OCI-LY7 (cell line): ENCODE results near the gene DPY19L3. TPM values are rescaled to one million over a fixed set of nuclear protein-coding genes. Genes with fewer than 3 reads are reported as not detected.
A peak's percentile ranks its signal among the peaks of the same experiment; 100 is the strongest.

ENCODE experiments used
- Bru-seq: library from RNA; stranded (reverse); fragments of 400-500 nt; gene quantifications from one replicate; lab custom pipeline; 2021; lab: Mats Ljungman, UMichigan
- BruChase-seq, 2 experiments: library from RNA; stranded (reverse); fragments of 400-500 nt; gene quantifications; one replicate each; lab custom pipeline; 2021; lab: Mats Ljungman, UMichigan
- BruUV-seq: library from RNA; stranded (reverse); fragments of 400-500 nt; replicated peaks from 2 replicates; lab custom pipeline; 2021; lab: Mats Ljungman, UMichigan
- CTCF ChIA-PET: fragments of 300-600 bp; sonication (Branson Sonifier 250); formaldehyde crosslinking; loops from one replicate; lab custom pipeline; 2022; ENCODE audit warnings: antibody characterized with exemption; ENCODE audit not compliant: unreplicated experiment; lab: Charles Lee
- POLR2A ChIA-PET: fragments of 300-600 bp; sonication (Branson Sonifier 250); formaldehyde crosslinking; loops from one replicate; lab custom pipeline; 2022; ENCODE audit warnings: antibody characterized with exemption; lab: Charles Lee
- DNase-seq: peaks from one replicate; pipeline ENCODE4 v3.0.0-alpha.2; 2015; ENCODE audit warnings: low spot score
- H2AFZ ChIP-seq: fragments of 200-600 bp; sonication (generic), shearing (Covaris generic); 2 replicates; pipeline ENCODE4 v1.6.1; 2014; ENCODE audit warnings: mild to moderate bottlenecking, antibody characterized with exemption, low read length, moderate library complexity
- H3K27ac ChIP-seq: fragments of 200-600 bp; sonication (generic); 2 replicates; pipeline ENCODE4 v1.5.1; 2014; ENCODE audit warnings: mixed run types, low read depth, mild to moderate bottlenecking, moderate library complexity, low read length, inconsistent platforms; ENCODE audit not compliant: poor library complexity, severe bottlenecking
- H3K36me3 ChIP-seq: fragments of 200-600 bp; sonication (generic); 2 replicates; pipeline ENCODE4 v1.6.1; 2014; ENCODE audit warnings: mild to moderate bottlenecking, antibody characterized with exemption, low read length, moderate library complexity, mixed read lengths; ENCODE audit not compliant: insufficient read depth
- H3K4me1 ChIP-seq: fragments of 200-600 bp; sonication (generic); 2 replicates; pipeline ENCODE4 v1.5.1; 2014; ENCODE audit warnings: mild to moderate bottlenecking, low read length; ENCODE audit not compliant: insufficient read depth, poor library complexity, severe bottlenecking
- H3K4me2 ChIP-seq: fragments of 200-600 bp; sonication (generic); 2 replicates; pipeline ENCODE4 v1.6.1; 2014; ENCODE audit warnings: mild to moderate bottlenecking, low read length
- H3K4me3 ChIP-seq: fragments of 200-600 bp; sonication (generic); 2 replicates; pipeline ENCODE4 v1.5.1; 2014; ENCODE audit warnings: mild to moderate bottlenecking, low read depth, low read length; ENCODE audit not compliant: poor library complexity, severe bottlenecking
- H3K79me2 ChIP-seq: fragments of 200-600 bp; sonication (generic); 2 replicates; pipeline ENCODE4 v1.6.1; 2016; ENCODE audit warnings: low read depth, mild to moderate bottlenecking, low read length, moderate library complexity, mixed read lengths; ENCODE audit not compliant: insufficient read depth
- H3K9me2 ChIP-seq: fragments of 200-600 bp; sonication (generic); 2 replicates; pipeline ENCODE4 v1.6.1; 2016; ENCODE audit warnings: mild to moderate bottlenecking, low read length, mixed read lengths; ENCODE audit not compliant: insufficient read depth
- H3K9me3 ChIP-seq: fragments of 200-600 bp; sonication (generic); 2 replicates; pipeline ENCODE4 v1.6.1; 2014; ENCODE audit warnings: mild to moderate bottlenecking, mixed run types, low read length, mixed read lengths
- H4K20me1 ChIP-seq: fragments of 200-600 bp; sonication (generic); 2 replicates; pipeline ENCODE4 v1.6.1; 2014; ENCODE audit warnings: mild to moderate bottlenecking, antibody characterized with exemption, low read length, moderate library complexity, mixed read lengths; ENCODE audit not compliant: insufficient read depth
- CTCF ChIP-seq: fragments of 200-600 bp; sonication (generic); conservative IDR thresholded peaks from 2 replicates; pipeline ENCODE4 v1.5.1; 2014; ENCODE audit warnings: mild to moderate bottlenecking, antibody characterized with exemption, low read length, moderate library complexity, mixed read lengths
- EZH2phosphoT487 ChIP-seq: fragments of 200-600 bp; sonication (generic); IDR thresholded peaks from 2 replicates; pipeline ENCODE4 v1.6.1; 2018; ENCODE audit warnings: low read depth, borderline replicate concordance, mild to moderate bottlenecking, mixed run types, antibody characterized with exemption, low read length, moderate library complexity, mixed read lengths
- intact Hi-C: fragments of 100-400 bp; cut with micrococcal nuclease; formaldehyde crosslinking; loops from one replicate; pipeline ENCODE4 v1.10.0; 2022; ENCODE audit not compliant: unreplicated experiment
- long read RNA-seq: library from polyadenylated mRNA; stranded (forward); transcript quantifications from one replicate; pipeline ENCODE4 v2.0.0, GENCODE V29; 2022
- total RNA-seq, 2 experiments: library from RNA; depleted of rRNA in 1 of 2; stranded (reverse); fragments of >200 nt in 1 of 2; shearing (Covaris generic) in 1 of 2; gene quantifications; 2 replicates each; pipeline ENCODE4 v1.2.3, GENCODE V29; 2014 to 2022

The DPY19L3 gene, protein sequence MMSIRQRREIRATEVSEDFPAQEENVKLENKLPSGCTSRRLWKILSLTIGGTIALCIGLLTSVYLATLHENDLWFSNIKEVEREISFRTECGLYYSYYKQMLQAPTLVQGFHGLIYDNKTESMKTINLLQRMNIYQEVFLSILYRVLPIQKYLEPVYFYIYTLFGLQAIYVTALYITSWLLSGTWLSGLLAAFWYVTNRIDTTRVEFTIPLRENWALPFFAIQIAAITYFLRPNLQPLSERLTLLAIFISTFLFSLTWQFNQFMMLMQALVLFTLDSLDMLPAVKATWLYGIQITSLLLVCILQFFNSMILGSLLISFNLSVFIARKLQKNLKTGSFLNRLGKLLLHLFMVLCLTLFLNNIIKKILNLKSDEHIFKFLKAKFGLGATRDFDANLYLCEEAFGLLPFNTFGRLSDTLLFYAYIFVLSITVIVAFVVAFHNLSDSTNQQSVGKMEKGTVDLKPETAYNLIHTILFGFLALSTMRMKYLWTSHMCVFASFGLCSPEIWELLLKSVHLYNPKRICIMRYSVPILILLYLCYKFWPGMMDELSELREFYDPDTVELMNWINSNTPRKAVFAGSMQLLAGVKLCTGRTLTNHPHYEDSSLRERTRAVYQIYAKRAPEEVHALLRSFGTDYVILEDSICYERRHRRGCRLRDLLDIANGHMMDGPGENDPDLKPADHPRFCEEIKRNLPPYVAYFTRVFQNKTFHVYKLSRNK
- total RNA-seq (2014; rRNA removed; shearing (Covaris generic)) (31.3 and 42.0 TPM in 2 replicates), total RNA-seq (2022) (39.0 and 42.2 TPM in 2 replicates), Bru-seq, nascent RNA (percentile 75 among the genes with signal in this experiment), BruChase-seq, experiment 1, labeled RNA remaining after a 6-hour chase (percentile 73 among the genes with signal in this experiment), BruChase-seq, experiment 2, labeled RNA remaining after a 2-hour chase (percentile 71 among the genes with signal in this experiment)
- long read RNA-seq, full-length matches to known transcripts = 1 of 10 reads
- long read RNA-seq, partial matches to known transcripts = 2 of 10 reads
- long read RNA-seq, other reads (novel, unspliced or antisense) = 7 of 10 reads

DNA sequence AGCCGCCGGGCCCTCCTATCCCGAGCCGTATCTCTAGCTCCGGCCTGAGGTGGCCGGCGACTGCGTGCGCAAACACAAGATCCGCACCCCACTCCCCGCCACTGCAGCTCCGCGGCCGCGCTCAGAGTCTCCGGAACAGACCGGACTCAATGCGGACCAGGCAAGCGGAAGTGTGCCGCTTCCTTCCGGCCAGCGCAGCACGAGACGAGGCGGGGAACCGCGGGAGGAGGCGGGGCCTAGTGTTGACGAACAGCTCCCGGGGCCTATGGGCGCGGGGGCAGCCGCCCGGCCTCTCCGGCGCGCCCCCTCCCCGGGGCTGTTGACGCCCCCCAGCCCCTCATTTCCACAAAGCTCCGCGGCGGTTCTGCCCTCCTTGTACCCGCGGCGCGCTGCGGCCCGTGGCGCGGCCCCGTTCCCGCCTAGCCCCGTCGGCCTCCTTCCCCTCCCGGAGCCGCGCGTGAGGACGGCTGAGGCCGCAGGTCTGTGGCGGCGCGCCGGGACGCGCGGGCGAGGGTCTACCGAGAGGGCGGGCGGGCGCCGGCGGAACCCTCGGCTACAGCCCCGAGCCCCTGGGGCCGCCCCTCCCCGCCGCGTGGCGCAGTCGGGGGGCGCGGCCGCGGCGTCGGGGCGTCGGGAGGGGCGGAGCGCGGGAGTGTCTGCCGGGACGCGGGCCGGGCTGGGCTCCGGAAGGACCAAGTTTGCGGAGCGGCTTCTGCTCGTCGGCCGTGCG is at the start of gene DPY19L3:
TSS of gene DPY19L3 (plus strand) at position 340 of the 730 bp plus-strand sequence. CDS start 2,484 bp downstream, outside the sequence.
- POLR2A ChIA-PET = interaction anchor here (0.6 to 1.3 kb wide), 3 partner anchors 27 to 241 kb away, joined by 3 read pairs; no protein-coding TSS in a partner anchor
- H3K4me2 ChIP-seq = peak within 1 kb of the TSS; percentile 89
- H3K9me2 ChIP-seq = no peaks in the 10 kb centered on the region
- H3K36me3 ChIP-seq = peaks cover 29% of the 10 kb centered on the region
- H3K4me1 ChIP-seq = peaks cover 20% of the 10 kb centered on the region
- CTCF ChIA-PET = no interaction called here
- H3K79me2 ChIP-seq = peaks cover 30% of the 10 kb centered on the region
- H3K9me3 ChIP-seq = no peaks in the 10 kb centered on the region
- H3K4me3 ChIP-seq = peak within 1 kb of the TSS; percentile 96
- no TSS peak for BruUV-seq
- TF ChIP-seq CTCF = no peak
- no peak for TF ChIP-seq EZH2phosphoT487
- H4K20me1 ChIP-seq = no peaks in the 10 kb centered on the region
- intact Hi-C loops = loop anchor here (5.0 to 10.0 kb wide), 2 partner anchors 58 to 179 kb away; partner anchors contain the start of genes PDCD5 and ZNF507
- H3K27ac ChIP-seq = peak within 1 kb of the TSS; percentile 68
- DNase-seq = peak; percentile 95
- H2AFZ ChIP-seq = peak within 1 kb of the TSS; percentile 62

DNA sequence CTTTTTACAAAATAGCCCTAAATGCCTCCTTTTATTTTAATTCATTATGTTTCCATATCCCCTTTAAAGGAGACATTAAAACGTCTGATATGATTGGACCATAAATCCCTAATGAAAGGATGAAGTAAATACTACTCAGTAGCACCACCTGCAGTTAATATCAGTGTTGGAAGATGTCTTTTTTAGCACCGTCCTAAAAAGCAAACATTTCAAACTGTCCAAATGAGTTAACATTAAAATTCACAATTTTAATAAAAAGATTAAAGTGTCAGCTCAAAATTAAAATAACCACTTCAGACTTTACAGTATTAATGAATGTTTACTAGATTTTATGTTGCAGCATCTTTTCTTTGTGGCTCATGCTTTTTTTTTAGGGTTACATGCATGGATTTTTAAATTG is 47.9 kb upstream of the DPY19L3 start:
- Histone ChIP-seq H3K4me2 (no peak overlapping the region), H3K9me2 (no peaks in the 10 kb centered on the region), H3K9me3 (no peaks in the 10 kb centered on the region), H4K20me1 (peaks cover 9% of the 10 kb centered on the region; the same call in 1 of the 2 replicates), H3K27ac (no peak overlapping the region), H3K4me3 (no peak overlapping the region), H3K36me3 (peaks cover 95% of the 10 kb centered on the region), H3K4me1 (no peaks in the 10 kb centered on the region), H2AFZ (no peak overlapping the region), H3K79me2 (peaks cover 51% of the 10 kb centered on the region; the same call in 1 of the 2 replicates)
- intact Hi-C loops = no loop called here
- DNase-seq = no peak
- BruUV-seq = no TSS peak
- POLR2A ChIA-PET = interaction anchor here (0.7 to 1.6 kb wide), 3 partner anchors 10 to 20 kb away, joined by 3 to 7 read pairs (median 3); no protein-coding TSS in a partner anchor
- TF ChIP-seq EZH2phosphoT487 = no peak
- peak; percentile 69 for TF ChIP-seq CTCF
- CTCF ChIA-PET = no interaction called here
